Lung microvascular endothelial cell (primary cell): ENCODE results near the gene VTCN1. TPM values are rescaled to one million over a fixed set of nuclear protein-coding genes. Genes with fewer than 3 reads are reported as not detected.
"Not testable (repeated sequence)": the region's sequence is repeated elsewhere in the genome, so short reads cannot be mapped to it uniquely, and the experiment has no call there.

Source experiments
- DNase-seq, 2 donors: peaks; one replicate each; pipeline versions ENCODE4 v3.0.0 to v3.0.0-alpha.2; 2010; ENCODE audit warnings: low read depth in 2 of 2
- total RNA-seq: library from RNA; depleted of rRNA; stranded (reverse); fragments of >200 nt; gene quantifications from 2 replicates; pipeline ENCODE4 v1.2.1, GENCODE V29; 2014

VTCN1 gene
- total RNA-seq, 1 donor from 2014 or later: not detected

DNA sequence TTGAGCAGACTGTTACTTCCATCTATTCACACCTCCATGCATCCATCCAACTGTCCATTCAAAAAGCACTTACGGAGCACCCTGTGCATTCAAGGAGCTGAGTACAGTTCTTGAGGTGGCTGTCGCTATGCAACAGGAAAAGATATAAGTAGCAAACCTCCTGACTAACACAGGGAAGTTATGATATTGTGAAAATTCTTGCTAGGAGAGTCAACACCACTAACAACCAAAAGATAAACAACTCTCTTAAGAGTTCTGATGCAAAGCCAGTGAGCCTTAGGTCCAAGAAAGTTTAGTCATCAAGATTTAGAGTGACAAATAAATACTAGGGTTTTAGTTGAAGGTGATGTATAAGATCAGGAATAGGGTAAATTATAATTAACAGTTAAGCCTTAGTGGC lies 44.7 kb downstream of the VTCN1 start:
- DNase-seq: no peak

DNA sequence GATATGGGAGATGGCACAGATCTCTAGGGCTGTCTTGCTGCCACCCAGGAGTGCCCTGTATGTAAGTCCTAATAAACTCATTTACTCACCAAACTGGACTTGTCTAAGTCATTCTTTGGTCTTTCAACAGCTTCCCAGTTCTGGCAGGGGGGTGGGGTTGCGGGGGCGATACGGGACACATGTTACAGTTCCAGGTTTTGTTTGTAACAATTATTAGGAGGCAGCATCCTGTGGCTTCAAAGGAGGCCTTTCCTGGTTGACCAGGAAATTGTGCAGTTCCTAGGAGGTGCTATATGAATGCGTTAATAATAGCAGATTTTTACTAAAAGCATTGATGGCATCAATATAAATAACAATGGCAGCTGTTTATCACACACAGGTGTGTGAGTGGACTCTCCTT lies 46.5 kb downstream of the VTCN1 start:
- DNase-seq: peak in 1 of 2 donors; percentile 3

DNA sequence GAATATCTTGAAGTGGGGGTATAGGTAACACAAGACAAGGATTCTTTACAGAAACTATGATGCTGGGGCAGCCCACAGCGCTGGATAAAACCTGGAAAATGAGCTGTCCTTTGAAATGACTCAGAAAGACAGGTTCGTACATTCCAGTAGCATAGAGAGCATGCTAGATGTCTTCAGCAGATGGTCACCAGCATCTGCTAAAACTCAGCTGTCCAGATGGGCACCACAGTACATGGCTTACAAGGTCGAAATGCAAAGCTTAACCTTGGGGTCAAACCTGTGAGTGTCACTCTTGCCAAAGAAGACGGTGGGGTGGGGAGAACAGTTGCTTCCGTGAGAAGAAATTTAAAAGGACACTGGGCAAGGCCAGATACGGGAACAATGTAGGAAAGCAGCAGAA lies 47.9 kb downstream of the VTCN1 start:
- no peak for DNase-seq

DNA sequence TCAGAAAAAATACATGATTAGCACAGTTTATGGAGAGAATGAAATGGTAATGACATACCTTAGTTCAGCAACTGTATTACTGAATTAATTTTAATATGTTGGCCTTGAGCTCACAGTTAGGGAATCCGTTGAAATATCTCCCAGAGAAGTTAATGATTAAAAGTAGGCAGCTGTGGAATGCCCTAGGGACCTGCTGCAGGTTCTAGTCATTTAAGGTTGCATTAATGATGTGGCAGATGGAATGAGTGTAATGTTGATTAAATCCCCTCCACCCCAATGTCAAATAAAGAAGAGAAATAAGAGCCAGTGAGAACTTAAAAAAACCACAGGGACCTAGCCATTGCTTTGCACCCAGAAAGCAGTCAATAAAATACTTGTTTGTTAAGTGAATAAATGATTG lies 48.8 kb downstream of the VTCN1 start:
- no peak for DNase-seq

DNA sequence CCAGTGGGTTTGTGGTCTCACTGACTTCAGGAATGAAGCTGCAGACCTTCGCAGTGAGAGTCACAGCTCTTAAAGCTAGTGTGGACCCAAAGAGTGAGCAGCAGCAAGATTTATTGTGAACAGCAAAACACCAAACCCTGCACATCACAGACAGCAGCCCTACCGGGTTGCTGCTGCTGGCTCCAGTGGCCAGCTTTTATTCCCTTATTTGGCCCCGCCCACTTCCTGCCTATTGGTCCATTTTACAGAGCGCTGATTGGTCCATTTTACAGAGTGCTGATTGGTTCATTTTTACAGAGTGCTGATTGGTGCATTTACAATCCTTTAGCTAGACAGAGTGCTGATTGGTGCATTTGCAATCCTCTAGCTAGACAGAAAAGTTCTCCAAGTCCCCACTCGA lies 59.4 kb downstream of the VTCN1 start:
- DNase-seq: not testable (repeated sequence)

DNA sequence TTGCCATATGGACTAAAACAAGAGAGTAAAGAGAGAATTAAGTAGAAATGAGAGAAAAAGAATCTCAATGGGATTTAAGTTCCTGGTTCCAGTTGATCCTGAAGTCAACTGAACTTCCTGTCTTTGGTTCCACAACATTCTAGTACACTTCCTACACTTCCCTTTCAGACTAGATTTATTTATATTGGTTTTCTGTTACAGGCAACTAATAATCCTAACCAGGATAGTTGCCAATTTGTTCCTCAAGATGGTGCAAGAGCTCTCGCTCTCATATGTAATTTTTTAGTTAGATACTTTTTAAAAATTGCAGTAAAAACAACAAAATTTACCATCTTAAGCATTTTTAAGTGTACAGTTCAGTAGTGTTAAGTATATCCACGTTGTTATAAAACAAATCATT lies 60.4 kb downstream of the VTCN1 start:
- DNase-seq: peak in 1 of 2 donors; percentile 48

DNA sequence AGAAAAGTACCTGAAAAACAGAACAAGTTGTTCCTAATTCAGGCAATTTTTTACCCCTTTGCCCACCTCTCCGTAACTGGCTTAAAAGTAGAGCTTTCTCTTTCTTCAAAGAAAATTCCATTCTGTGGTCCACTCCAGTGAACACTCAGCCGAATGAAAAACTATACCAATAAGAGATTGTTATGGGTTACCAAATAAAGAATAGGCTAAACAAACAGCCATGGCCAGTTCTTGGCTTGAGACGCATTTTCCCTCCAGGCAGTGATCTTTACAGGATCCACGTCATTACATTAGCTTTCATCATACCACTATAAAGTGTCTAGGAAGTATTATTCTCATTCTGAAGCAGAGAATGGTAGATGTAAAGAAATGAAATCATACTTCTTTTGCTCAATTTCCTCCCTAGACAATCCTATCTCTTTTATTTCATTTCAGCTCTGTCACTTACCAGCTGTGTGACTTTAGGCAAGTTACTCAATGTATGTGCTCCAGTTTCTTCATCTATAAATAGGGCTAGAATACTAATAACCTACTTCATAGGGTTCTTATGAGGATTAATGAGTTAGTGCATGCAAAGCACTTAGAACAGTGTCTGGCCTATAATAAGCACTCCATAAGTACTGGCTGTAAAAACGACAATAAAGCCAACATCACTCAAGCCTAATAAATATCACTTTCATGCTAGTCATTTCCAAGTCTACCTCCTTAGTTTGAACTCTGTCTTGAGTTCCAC lies 62.7 kb downstream of the VTCN1 start:
- no peak for DNase-seq

DNA sequence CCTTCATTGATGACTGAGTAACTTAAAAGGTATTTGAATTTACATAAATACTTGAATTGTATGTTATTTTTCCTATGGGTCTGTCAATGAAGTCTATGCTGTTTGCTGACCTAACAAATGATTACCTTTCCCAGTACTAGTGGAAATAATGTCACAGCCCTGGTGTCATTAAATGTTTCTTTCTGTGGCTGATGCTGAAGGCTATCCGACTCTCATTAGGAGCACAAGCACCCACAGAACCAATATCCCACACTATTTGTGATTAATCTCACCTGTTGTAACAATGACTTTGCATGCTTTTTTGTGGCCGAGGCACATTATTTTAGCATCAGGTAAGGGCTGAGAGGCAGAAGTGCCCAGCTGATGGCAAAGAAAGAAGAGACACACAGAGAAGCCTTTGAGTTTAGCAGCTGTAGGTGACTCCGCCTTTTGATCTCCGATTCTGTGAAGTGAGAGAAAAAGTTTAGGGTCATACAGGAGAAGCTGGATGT lies 63.3 kb downstream of the VTCN1 start:
- no peak for DNase-seq

DNA sequence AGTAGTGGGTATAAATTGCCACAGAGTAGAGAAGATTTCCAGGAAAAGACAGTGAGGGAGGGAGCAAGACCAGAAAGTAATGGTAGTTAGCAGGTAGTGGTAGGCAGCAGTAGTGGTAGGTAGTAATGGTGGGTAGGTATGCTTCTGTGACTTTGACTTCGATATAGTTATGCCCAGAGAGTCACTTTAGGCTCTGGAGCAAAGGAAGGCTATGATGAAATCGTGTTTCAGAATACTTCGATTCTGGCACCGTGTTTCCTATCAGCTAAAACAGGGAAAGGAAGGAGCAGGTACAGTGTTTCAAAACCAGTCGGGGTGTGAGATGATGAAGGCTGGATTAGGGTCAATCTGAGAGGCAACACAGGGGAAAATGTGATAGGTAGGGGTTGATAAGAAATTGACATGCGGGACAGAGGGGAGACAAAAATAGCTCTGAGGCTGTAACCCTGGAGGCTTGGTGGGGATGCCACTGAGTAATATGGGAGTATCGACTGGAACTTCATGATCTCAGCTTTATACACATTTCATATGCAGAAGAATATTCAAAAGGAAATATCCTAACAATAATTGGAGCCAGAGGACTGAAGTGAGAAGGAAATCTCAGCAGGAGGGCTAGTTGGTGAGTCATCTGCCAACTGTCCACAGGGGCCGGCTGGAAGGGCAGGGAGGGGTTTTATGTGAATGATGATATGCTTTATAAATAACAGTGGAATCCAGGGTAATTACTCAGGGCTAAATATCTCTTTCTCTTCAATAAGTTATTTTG lies 64.0 kb downstream of the VTCN1 start:
- peak; percentile 43 to 67 for DNase-seq

DNA sequence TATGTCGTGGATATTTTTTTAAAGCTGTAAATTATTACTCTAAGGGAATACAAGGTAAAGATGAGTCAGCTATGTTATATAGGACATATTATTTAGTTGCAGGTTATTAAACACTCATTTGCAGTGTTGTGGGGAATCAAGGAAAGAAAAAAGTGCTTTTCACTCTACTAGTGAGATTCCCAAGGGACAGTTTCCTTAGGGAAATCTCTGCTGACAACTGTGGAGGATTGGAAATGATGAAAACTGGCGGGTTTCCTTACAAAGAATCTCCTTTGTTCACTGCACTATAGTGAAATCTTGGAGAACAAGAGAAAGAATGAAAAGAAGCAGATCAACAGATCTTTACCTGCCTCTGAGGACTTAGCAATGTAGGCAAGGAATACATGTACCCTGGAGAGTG lies 64.7 kb downstream of the VTCN1 start:
- DNase-seq: no peak

DNA sequence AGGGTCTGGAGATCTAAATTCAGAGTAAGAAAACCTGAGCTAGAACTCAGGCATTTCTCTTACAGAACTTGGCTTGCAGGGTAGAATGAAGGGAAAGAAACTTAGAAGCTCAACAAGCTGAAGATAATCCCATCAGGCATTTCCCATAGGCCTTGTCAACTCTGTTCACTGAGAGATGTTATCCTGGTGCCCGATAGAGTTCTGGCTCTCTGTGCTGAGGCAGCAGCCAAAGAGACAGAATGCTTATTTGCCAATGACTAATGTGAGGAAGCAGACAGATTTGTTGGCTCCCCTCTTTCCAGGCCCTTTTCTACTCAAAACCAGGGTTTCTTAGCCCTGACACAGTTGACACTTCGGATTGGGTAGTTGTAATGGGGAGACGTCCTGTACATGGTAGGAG lies 66.9 kb downstream of the VTCN1 start:
- DNase-seq: no peak

DNA sequence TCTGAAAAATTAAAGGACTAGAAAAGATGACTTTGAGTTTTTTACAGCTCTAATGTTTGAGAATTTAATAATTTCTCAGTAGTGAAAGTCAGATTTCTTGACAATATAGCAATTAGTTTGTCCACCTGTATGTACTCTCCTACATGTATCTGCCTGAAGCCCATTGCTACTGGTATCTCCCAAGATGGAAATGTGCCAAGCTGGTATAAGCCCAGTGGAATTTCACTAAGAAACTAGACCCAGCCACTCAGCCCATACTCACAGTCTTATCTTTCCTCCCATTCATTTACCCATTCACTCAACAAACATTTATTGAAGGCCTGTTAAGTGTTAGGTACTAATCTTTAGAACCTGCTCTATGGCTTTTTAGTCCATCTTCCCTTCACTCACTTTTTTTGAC lies 67.6 kb downstream of the VTCN1 start:
- no peak for DNase-seq

DNA sequence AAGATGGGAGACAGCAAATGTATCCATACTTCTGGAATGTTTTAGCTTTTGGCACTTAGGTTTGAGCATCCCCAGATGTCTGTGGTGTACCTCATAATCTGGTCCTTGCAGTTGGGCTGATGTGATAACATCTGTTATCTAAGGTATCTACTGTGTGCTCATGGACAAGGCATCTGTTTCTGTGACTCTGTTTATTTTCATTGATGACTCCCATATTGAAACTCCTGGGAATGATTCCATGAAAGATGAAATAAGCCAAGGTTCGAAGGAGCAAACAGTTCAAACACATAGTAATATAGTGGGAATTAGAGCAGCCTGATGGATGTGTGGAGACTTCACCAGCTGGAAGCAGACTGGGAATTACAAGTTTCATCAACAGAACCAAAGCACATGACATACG lies 68.5 kb downstream of the VTCN1 start:
- DNase-seq: no peak

DNA sequence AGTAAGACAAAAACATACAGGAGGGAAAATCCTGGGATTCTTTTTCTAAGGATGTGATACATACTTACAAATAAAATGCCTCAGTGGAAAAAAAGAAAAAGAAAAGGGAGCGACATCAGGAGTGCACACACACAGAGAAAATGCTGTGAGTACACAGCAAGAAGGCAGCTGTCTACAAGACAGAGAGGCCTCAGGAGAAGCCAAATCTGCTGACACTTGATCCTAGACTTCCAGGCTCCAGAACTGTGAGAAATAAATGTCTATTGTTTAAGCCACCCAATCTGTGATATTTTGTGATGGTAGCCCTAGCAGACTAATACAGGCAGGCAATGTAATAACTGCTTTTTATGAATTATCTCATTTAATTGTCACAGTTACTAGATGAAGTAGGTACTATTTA lies 72.2 kb downstream of the VTCN1 start:
- no peak for DNase-seq

DNA sequence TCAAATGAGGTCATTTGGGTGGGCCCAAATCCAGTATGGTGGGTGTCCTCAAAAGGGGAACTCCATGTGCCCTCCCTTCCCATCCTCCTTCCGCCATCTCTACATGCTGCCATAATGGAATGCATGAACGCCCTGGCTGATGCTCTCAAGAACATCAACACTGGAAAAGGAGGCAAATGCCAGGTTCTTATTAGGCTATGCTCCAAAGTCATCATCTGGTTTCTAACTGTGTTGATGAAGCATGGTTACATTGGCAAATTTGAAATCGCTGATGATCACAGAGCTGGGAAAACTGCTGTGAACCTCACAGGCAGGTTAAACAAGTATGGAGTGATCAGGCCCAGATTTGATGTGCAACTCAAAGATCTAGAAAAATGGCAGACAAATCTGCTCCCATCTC lies 72.6 kb downstream of the VTCN1 start:
- DNase-seq: no peak

DNA sequence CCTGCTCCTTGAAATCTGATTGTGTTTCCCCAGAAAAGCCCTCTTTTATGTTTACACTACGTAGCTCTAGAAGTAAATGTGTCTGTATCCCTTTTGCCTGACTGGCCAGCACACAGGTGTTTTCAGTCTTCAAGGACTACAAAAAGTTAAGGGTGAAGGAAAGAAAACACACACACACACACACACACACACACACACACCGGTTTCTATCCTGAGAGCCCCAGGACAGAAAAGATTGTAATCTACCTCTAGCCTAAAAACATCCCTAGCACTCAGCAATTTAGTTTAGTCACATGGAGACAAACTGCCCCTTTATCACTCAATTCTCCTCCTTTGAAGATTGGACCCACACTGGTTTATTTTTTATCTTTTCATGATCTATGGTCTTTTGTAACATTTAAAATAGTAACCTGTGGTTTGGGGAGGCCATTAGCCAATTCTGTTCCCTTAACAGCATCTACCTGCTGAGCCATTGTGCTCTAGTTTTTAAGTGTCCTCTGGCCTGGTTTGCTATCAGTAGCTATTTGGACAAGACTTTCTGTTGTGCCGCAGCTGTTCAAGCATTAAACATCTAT lies 73.4 kb downstream of the VTCN1 start:
- no peak for DNase-seq

DNA sequence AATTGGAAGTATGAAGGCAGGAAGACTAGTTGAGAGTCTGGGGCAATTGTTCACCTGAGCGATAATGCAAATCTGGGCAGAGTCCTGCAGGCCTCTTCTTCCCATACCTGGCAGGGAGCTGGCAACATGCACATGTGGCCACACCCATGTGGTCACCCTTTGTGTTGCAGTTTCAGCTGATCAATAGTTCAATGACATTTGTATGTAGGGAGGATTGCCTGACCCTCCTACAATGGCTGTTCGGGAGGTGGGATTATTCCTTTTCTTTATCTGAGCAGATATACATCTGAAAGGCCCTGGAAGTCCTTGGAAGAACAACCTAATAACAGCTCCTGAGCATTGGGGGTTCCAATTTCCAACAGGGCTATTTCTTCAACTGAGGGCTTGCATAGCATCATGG lies 74.0 kb downstream of the VTCN1 start:
- DNase-seq: no peak

DNA sequence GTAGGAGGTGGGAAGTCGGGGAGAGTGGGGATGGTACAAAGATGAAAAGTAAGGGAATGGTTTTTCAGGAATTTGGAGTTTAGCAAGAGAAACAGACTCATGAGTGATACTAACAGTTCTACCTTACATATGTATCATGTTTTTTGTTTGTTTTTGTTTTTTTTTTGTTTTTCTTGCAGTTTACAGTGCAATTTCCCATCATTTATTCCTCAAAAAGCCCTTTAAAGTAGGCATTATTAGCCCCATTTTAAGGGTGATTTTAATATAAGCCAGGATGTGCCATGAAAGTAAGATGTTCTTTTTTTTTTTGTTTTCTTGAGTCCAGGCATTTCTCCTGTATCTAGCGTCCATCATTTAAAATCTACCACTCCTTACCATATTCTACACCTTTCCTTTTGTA lies 75.4 kb downstream of the VTCN1 start:
- no peak for DNase-seq

DNA sequence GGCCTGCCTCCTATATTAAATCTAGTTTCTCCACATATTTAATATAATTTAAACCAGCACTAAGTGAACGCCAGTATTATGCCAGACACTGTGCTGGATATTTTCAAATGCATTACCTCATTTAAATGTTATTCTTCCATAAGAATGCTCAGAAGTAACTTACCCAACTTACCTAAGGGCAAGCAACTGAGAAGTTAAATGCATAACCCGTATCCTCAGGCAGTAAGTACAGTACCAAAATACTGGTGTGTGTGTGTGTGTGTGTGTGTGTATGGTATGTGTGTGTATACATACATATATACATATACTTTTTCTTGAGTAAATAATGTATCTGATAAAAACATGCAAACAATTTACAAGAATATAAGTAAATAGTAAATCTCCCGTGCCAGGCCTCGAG lies 80.2 kb downstream of the VTCN1 start:
- DNase-seq: no peak

DNA sequence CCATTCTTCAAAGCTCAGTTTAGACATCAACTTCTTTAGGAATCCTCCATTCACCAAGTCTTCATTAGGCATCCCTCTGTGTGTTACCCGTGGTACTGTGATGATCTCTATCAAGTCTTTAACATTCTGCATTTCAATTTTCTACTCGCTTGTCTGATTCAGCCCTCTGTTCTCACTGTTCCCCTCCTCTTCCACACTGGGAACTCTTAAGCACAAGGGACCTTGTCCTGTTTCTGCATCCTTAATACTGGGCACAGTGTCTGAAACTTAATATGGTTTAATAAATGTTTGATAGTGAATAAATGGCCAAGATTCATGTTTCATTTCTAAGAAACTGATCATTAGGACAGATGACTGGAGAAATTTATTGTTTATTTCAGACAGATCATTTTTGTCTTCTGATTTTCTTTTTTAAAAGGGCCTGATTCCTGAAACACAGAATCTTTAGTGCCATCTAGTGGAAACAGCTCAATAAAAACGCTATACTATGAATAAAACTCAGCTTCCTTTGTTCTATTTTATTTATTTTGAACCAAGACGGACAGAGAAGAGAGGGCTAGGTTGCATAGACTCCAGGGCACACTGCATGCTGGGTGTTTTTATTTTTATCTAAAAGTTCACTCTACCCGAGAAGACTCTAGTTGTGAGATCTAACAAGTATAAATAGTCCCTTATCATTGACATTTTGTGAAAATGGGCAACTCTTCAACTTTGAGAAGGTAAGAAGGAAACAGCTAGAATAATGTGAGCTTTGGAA lies 82.2 kb downstream of the VTCN1 start:
- peak; percentile 59 to 62 for DNase-seq

DNA sequence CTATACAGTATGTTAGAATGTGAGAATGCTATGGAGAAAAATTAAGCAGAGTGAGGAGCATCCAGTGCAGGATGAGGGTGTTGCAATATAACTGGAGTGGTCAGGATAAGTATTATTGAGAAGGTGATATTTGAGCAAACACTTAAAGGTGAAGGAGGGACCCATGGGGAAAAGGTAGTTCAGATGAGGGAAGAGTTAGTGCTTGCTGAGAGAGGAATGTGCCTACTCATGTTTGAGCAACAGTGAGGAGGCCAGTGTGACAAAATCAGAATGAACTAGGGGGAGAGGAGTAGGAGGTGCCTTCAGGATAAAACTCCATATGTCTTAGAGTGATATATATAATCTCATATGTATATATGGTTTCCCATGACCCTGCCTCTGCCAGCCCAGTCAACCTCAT lies 82.9 kb downstream of the VTCN1 start:
- no peak for DNase-seq

DNA sequence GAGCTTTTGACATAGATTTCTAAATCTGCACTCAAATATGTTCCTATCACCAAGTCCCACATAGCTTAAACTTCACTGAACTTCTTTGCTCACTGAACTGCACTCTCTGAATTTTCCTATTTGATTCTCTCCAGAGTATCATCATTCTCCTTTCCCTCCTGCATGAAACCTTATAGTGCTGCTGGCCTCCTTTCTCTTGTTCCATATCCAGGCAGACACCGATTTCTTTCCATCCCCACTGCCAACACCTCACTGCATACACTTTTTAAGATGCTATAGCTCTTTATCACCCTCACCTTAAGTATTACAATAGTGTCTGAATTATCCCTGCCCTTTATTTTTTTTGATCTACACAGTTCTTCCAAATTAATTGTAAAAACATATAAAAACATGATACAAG lies 86.1 kb downstream of the VTCN1 start:
- no peak for DNase-seq
